ENCODE data around the gene ATXN7L2. TPM values are rescaled to one million over a fixed set of nuclear protein-coding genes. Genes with fewer than 3 reads are reported as not detected.
"Not testable (repeated sequence)": the region's sequence is repeated elsewhere in the genome, so short reads cannot be mapped to it uniquely, and the experiment has no call there.

The ATXN7L2 gene
- polyA plus RNA-seq, 3 donors: 11.4 to 13.1 (median 12.0) TPM

GRCh38 chr1:109473284-109474057, 10.2 kb upstream of the ATXN7L2 start:
- DNase-seq: not testable (repeated sequence)

GRCh38 chr1:109474697-109475096, 9.0 kb upstream of the ATXN7L2 start:
- DNase-seq: no peak

GRCh38 chr1:109475261-109475660, 8.4 kb upstream of the ATXN7L2 start:
- no peak for DNase-seq

- DNase-seq: no peak
Measured at GRCh38 chr1:109476825-109477224, 6.9 kb upstream of the ATXN7L2 start.

GRCh38 chr1:109477821-109478220, 5.9 kb upstream of the ATXN7L2 start:
- DNase-seq: no peak

GRCh38 chr1:109478806-109479205, 4.9 kb upstream of the ATXN7L2 start:
- no peak for DNase-seq

GRCh38 chr1:109479311-109479710, 4.4 kb upstream of the ATXN7L2 start:
- DNase-seq: no peak

GRCh38 chr1:109479901-109480300, 3.8 kb upstream of the ATXN7L2 start:
- DNase-seq: no peak

GRCh38 chr1:109481646-109482045, 2.1 kb upstream of the ATXN7L2 start:
- no peak for DNase-seq

- no peak for DNase-seq
Measured at GRCh38 chr1:109482242-109482641, 1.5 kb upstream of the ATXN7L2 start.

- no peak for DNase-seq
Measured at GRCh38 chr1:109482791-109483671, 674 bp upstream of the ATXN7L2 start.

GRCh38 chr1:109484519-109484975, 842 bp downstream of the ATXN7L2 start:
- DNase-seq: no peak

- DNase-seq: no peak
Measured at GRCh38 chr1:109485001-109485400, 1.3 kb downstream of the ATXN7L2 start.

GRCh38 chr1:109487261-109487660, 3.6 kb downstream of the ATXN7L2 start:
- DNase-seq: no peak

- no peak for DNase-seq
Measured at GRCh38 chr1:109488201-109488600, 4.5 kb downstream of the ATXN7L2 start.

- DNase-seq: no peak
Measured at GRCh38 chr1:109488696-109489095, 5.0 kb downstream of the ATXN7L2 start.

GRCh38 chr1:109490029-109490933, 6.6 kb downstream of the ATXN7L2 start:
- DNase-seq: no peak

- DNase-seq: no peak
Measured at GRCh38 chr1:109490934-109491302, 7.2 kb downstream of the ATXN7L2 start.

- no peak for DNase-seq
Measured at GRCh38 chr1:109491372-109491771, 7.7 kb downstream of the ATXN7L2 start.

- no peak for DNase-seq
Measured at GRCh38 chr1:109492779-109493178, 9.1 kb downstream of the ATXN7L2 start.

GRCh38 chr1:109493227-109493626, 9.5 kb downstream of the ATXN7L2 start:
- DNase-seq: no peak

Data from renal pelvis (tissue), 4 donors.